H1 (cell line): ENCODE data around the gene CRK. TPM values are rescaled to one million over a fixed set of nuclear protein-coding genes. Genes with fewer than 3 reads are reported as not detected.

Experiments used
- BCL11A ChIP-seq, 2 experiments: IDR thresholded peaks; one replicate each; pipeline ENCODE4 v1.6.1; 2011; ENCODE audit warnings: low read depth in 2 of 2, low read length in 2 of 2, mild to moderate bottlenecking in 2 of 2
- CTBP2 ChIP-seq: IDR thresholded peaks from 2 replicates; pipeline ENCODE4 v1.7.0; 2011; ENCODE audit warnings: borderline replicate concordance, mild to moderate bottlenecking, moderate library complexity, mixed read lengths, low read length; ENCODE audit not compliant: insufficient read depth, insufficient read length
- SRF ChIP-seq: IDR thresholded peaks from 2 replicates; pipeline ENCODE4 v1.6.1; 2011; ENCODE audit warnings: mild to moderate bottlenecking, low read depth, low read length, moderate library complexity
- TAF1 ChIP-seq: IDR thresholded peaks from 2 replicates; pipeline ENCODE4 v1.6.1; 2011; ENCODE audit warnings: mild to moderate bottlenecking, low read depth, low read length
- ZNF274 ChIP-seq: IDR thresholded peaks from 2 replicates; pipeline ENCODE4 v1.7.0; 2012; ENCODE audit warnings: low read length, borderline replicate concordance; ENCODE audit errors: extremely low read depth
- polyA plus RNA-seq, 7 experiments: library from polyadenylated mRNA; depleted of rRNA in 3 of 7; stranded (reverse) in 5 of 7; unstranded in 2 of 7; fragments of >200 nt in 5 of 7; fragments of 200-250 nt in 2 of 7; gene quantifications; 1 replicate in 5 of 7; 2 replicates in 1 of 7; 4 replicates in 1 of 7; pipeline versions ENCODE4 v1.2.1 to v1.2.3, GENCODE V29; 2011 to 2013; ENCODE audit warnings: missing spikeins in 2 of 7, mixed read lengths in 2 of 7
- total RNA-seq: library from RNA; stranded (reverse); fragmentation: NEBNext Ultra II Directional; extraction: Animal tissue kit (Norgen Biotek cat#: 25700); gene quantifications from 2 replicates; pipeline ENCODE4 v1.2.1, GENCODE V29; 2021

The CRK gene
- total and polyA plus RNA-seq, 2 of the 8 experiments (the other 6 are each of a cell fraction or from before 2014, with no cell fraction given): 32.8 to 57.1 TPM

DNA sequence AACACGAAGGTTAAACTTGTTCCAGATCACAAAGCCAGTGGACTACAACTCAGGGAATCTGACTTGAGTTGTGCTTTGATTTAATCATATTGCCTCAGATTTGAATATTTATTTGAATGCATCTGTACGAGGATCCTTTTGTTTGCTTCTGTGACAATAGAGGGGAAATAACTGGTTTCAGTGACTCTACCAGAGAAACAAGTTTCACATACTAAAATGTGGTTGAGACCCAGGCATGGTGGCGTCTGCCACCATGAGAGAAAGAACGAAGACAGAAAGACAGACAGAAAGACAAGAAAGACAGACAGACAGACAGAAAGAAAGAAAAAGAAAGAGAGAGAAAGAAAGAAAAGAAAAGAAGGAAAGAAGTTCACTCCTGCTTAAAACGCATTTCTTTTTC, 80.0 kb downstream of the CRK start (continued):
- TF ChIP-seq BCL11A (IDR thresholded peaks at IDR 0.05; ENCODE audit: low read depth in 2 of 2, low read length in 2 of 2) (no peak), SRF (no peak), TAF1 (no peak), ZNF274 (no peak), CTBP2 (no peak)
